Mesendoderm (in vitro differentiated cells): ENCODE results near the gene STAB1. TPM values are rescaled to one million over a fixed set of nuclear protein-coding genes. Genes with fewer than 3 reads are reported as not detected.

Experiments
- DNase-seq: peaks from one replicate; pipeline ENCODE4 v3.0.0; 2013
- H2AK5ac ChIP-seq: 2 replicates; pipeline ENCODE4 v1.6.1; 2013; ENCODE audit warnings: low read length, inconsistent platforms
- H2BK120ac ChIP-seq: 2 replicates; pipeline ENCODE4 v1.6.1; 2013; ENCODE audit warnings: low read depth, mild to moderate bottlenecking, low read length, moderate library complexity, mixed read lengths
- H2BK15ac ChIP-seq: replicated peaks from 2 replicates; pipeline ENCODE4 v1.6.1; 2013; ENCODE audit warnings: low read depth, mild to moderate bottlenecking, moderate library complexity
- H2BK5ac ChIP-seq: 2 replicates; pipeline ENCODE4 v1.6.1; 2013; ENCODE audit warnings: low read length, inconsistent platforms
- H3K18ac ChIP-seq: 2 replicates; pipeline ENCODE4 v1.6.1; 2013; ENCODE audit warnings: mild to moderate bottlenecking, low read length, mixed read lengths
- H3K23ac ChIP-seq: one replicate; pipeline ENCODE4 v1.6.1; 2013; ENCODE audit warnings: low read length
- H3K27ac ChIP-seq: 2 replicates; pipeline ENCODE4 v1.5.1; 2013; ENCODE audit warnings: low read depth, mild to moderate bottlenecking, inconsistent platforms, low read length, moderate library complexity
- H3K27me3 ChIP-seq: 2 replicates; pipeline ENCODE4 v1.6.1; 2013; ENCODE audit warnings: low read length, control low read depth, mild to moderate bottlenecking, inconsistent platforms; ENCODE audit not compliant: insufficient read depth, poor library complexity
- H3K36me3 ChIP-seq: 2 replicates; pipeline ENCODE4 v1.6.1; 2013; ENCODE audit warnings: low read length, inconsistent platforms; ENCODE audit not compliant: control insufficient read depth, insufficient read depth
- H3K4ac ChIP-seq: one replicate; pipeline ENCODE4 v1.6.1; 2013; ENCODE audit warnings: low read depth, mild to moderate bottlenecking, low read length, moderate library complexity
- H3K4me1 ChIP-seq: 2 replicates; pipeline ENCODE4 v1.6.1; 2013; ENCODE audit warnings: low read depth, low read length, inconsistent platforms; ENCODE audit not compliant: control insufficient read depth
- H3K4me2 ChIP-seq: 2 replicates; pipeline ENCODE4 v1.6.1; 2013; ENCODE audit warnings: low read length
- H3K4me3 ChIP-seq: 2 replicates; pipeline ENCODE4 v1.5.1; 2013; ENCODE audit warnings: mild to moderate bottlenecking, low read length
- H3K56ac ChIP-seq: one replicate; pipeline ENCODE4 v1.6.1; 2013; ENCODE audit warnings: low read length
- H3K79me1 ChIP-seq: 2 replicates; pipeline ENCODE4 v1.6.1; 2013; ENCODE audit warnings: low read length, inconsistent platforms
- H3K79me2 ChIP-seq: 2 replicates; pipeline ENCODE4 v1.6.1; 2013; ENCODE audit warnings: mild to moderate bottlenecking, low read length; ENCODE audit not compliant: control insufficient read depth, insufficient read depth
- H3K9ac ChIP-seq: 2 replicates; pipeline ENCODE4 v1.6.1; 2013; ENCODE audit warnings: low read length, inconsistent platforms
- H4K5ac ChIP-seq: one replicate; pipeline ENCODE4 v1.6.1; 2013; ENCODE audit warnings: low read length
- H4K8ac ChIP-seq: one replicate; pipeline ENCODE4 v1.6.1; 2013; ENCODE audit warnings: low read depth, mild to moderate bottlenecking, control low read depth, low read length, moderate library complexity
- WGBS: extraction: QIAGEN DNeasy Blood & Tissue Kit; methylation state at CpG from one replicate; pipeline ENCODE4 v1.1.7; 2013; ENCODE audit warnings: low lambda C conversion rate, missing lambda C conversion rate; ENCODE audit not compliant: insufficient coverage; ENCODE audit errors: extremely low coverage; 5-methylcytosine and 5-hydroxymethylcytosine counted together
- polyA plus RNA-seq, 2 experiments: library from polyadenylated mRNA; stranded (reverse); fragments of 200-250 nt; gene quantifications; one replicate each; pipeline ENCODE4 v1.2.3, GENCODE V29; 2013

The STAB1 gene, protein sequence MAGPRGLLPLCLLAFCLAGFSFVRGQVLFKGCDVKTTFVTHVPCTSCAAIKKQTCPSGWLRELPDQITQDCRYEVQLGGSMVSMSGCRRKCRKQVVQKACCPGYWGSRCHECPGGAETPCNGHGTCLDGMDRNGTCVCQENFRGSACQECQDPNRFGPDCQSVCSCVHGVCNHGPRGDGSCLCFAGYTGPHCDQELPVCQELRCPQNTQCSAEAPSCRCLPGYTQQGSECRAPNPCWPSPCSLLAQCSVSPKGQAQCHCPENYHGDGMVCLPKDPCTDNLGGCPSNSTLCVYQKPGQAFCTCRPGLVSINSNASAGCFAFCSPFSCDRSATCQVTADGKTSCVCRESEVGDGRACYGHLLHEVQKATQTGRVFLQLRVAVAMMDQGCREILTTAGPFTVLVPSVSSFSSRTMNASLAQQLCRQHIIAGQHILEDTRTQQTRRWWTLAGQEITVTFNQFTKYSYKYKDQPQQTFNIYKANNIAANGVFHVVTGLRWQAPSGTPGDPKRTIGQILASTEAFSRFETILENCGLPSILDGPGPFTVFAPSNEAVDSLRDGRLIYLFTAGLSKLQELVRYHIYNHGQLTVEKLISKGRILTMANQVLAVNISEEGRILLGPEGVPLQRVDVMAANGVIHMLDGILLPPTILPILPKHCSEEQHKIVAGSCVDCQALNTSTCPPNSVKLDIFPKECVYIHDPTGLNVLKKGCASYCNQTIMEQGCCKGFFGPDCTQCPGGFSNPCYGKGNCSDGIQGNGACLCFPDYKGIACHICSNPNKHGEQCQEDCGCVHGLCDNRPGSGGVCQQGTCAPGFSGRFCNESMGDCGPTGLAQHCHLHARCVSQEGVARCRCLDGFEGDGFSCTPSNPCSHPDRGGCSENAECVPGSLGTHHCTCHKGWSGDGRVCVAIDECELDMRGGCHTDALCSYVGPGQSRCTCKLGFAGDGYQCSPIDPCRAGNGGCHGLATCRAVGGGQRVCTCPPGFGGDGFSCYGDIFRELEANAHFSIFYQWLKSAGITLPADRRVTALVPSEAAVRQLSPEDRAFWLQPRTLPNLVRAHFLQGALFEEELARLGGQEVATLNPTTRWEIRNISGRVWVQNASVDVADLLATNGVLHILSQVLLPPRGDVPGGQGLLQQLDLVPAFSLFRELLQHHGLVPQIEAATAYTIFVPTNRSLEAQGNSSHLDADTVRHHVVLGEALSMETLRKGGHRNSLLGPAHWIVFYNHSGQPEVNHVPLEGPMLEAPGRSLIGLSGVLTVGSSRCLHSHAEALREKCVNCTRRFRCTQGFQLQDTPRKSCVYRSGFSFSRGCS (N-terminal part only)
- 0.21 TPM for polyA plus RNA-seq (2013, experiment 1 of 2)
- polyA plus RNA-seq (2013, experiment 2 of 2), result 0.32 TPM

GRCh38 chr3:52494886-52495495, at the start of gene STAB1:
Gene STAB1, plus strand, starts transcription at chr3:52495338. Its CDS starts 76 bp downstream, at chr3:52495414.
- H4K8ac ChIP-seq, result no peak within 1 kb of the TSS
- H3K56ac ChIP-seq, result no peak within 1 kb of the TSS
- H2BK5ac ChIP-seq, result no peak within 1 kb of the TSS
- no peaks in the 10 kb centered on the region for H3K79me1 ChIP-seq
- H3K18ac ChIP-seq, result no peak within 1 kb of the TSS
- H3K9ac ChIP-seq, result no peak within 1 kb of the TSS
- no peak within 1 kb of the TSS for H3K27ac ChIP-seq
- H3K4me1 ChIP-seq, result no peaks in the 10 kb centered on the region
- no peaks in the 10 kb centered on the region for H3K27me3 ChIP-seq
- no peak within 1 kb of the TSS for H3K4me2 ChIP-seq
- no peak within 1 kb of the TSS for H4K5ac ChIP-seq
- H2BK120ac ChIP-seq, result no peak within 1 kb of the TSS
- no peaks in the 10 kb centered on the region for H3K79me2 ChIP-seq
- no peak within 1 kb of the TSS for H2AK5ac ChIP-seq
- no peak for DNase-seq
- H3K36me3 ChIP-seq, result peaks cover 3% of the 10 kb centered on the region
- no peak within 1 kb of the TSS for H3K4me3 ChIP-seq
- H3K4ac ChIP-seq, result no peak within 1 kb of the TSS
- no peak within 1 kb of the TSS for H3K23ac ChIP-seq
- no peak within 1 kb of the TSS for H2BK15ac ChIP-seq
- no CpG with 5 or more reads among the region's 25 CpGs for WGBS

- no peak overlapping the region for H2BK120ac ChIP-seq
- no peak overlapping the region for H2AK5ac ChIP-seq
- DNase-seq, result no peak
- no peaks in the 10 kb centered on the region for H3K79me2 ChIP-seq
- H3K4me1 ChIP-seq, result no peaks in the 10 kb centered on the region
- no peak overlapping the region for H4K8ac ChIP-seq
- no peak overlapping the region for H4K5ac ChIP-seq
- no peak overlapping the region for H2BK15ac ChIP-seq
- no peak overlapping the region for H3K27ac ChIP-seq
- H2BK5ac ChIP-seq, result no peak overlapping the region
- H3K9ac ChIP-seq, result no peak overlapping the region
- no peak overlapping the region for H3K4me2 ChIP-seq
- no peaks in the 10 kb centered on the region for H3K27me3 ChIP-seq
- no peak overlapping the region for H3K18ac ChIP-seq
- no CpG with 5 or more reads among the region's 4 CpGs for WGBS
- H3K79me1 ChIP-seq, result no peaks in the 10 kb centered on the region
- no peak overlapping the region for H3K23ac ChIP-seq
- no peak overlapping the region for H3K4me3 ChIP-seq
- no peak overlapping the region for H3K4ac ChIP-seq
- H3K56ac ChIP-seq, result no peak overlapping the region
- H3K36me3 ChIP-seq, result no peaks in the 10 kb centered on the region
These were observed 49.1 kb upstream of the STAB1 start for GRCh38 chr3:52446042-52446441.

DNA sequence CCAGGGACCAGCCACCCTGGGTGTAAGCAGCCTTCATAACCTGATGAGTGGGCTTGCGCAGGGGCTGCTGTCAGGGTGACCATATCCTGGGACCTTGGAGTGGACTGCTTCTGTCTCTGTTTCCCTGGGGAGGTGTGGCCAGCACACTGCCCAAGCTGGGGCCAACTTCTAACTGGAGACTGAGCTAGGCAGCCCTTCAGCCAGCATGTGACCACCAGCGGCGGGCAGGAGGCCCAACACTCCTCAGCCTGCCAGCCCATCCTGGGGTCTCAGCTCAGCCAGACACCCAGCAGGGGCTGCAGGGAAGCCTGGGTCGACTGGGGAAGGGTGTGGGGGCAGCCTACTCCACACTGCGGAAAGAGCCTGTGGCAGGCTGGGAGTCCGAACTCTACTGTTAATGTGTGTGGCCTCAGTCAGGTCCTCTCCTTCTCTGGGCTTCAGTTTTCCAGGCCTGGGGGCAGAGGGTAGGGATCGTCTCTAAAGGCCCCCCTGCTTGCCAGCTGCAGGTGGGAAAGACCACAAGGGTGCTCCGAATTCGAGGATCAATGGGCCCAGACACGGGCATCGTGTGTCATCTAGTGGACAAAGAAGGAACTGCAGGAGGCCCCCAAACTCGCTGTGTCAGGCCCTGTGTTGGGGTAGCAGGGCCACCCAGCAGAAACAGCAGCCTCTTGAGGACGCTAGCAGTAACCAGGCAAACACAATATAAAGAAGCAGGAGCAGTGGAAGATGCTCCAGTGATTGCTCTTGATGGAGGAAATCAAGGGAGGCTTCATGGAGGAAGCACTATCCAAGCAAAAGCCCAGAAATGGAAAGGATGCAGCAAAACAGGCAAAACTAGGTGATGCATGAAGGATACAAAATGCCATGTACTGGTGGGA, 48.3 kb upstream of the STAB1 start:
- Histone ChIP-seq H3K9ac (no peak overlapping the region), H3K23ac (no peak overlapping the region), H3K4me1 (no peaks in the 10 kb centered on the region), H3K4ac (no peak overlapping the region), H2AK5ac (no peak overlapping the region), H2BK5ac (no peak overlapping the region), H3K4me2 (no peak overlapping the region), H3K27ac (no peak overlapping the region), H3K18ac (no peak overlapping the region), H3K36me3 (no peaks in the 10 kb centered on the region), H3K56ac (no peak overlapping the region), H3K4me3 (no peak overlapping the region), H3K27me3 (no peaks in the 10 kb centered on the region), H2BK120ac (no peak overlapping the region), H4K8ac (no peak overlapping the region), H2BK15ac (no peak overlapping the region), H3K79me2 (no peaks in the 10 kb centered on the region), H3K79me1 (no peaks in the 10 kb centered on the region), H4K5ac (no peak overlapping the region)
- WGBS, result no CpG with 5 or more reads among the region's 13 CpGs
- peak; percentile 87 for DNase-seq

DNA sequence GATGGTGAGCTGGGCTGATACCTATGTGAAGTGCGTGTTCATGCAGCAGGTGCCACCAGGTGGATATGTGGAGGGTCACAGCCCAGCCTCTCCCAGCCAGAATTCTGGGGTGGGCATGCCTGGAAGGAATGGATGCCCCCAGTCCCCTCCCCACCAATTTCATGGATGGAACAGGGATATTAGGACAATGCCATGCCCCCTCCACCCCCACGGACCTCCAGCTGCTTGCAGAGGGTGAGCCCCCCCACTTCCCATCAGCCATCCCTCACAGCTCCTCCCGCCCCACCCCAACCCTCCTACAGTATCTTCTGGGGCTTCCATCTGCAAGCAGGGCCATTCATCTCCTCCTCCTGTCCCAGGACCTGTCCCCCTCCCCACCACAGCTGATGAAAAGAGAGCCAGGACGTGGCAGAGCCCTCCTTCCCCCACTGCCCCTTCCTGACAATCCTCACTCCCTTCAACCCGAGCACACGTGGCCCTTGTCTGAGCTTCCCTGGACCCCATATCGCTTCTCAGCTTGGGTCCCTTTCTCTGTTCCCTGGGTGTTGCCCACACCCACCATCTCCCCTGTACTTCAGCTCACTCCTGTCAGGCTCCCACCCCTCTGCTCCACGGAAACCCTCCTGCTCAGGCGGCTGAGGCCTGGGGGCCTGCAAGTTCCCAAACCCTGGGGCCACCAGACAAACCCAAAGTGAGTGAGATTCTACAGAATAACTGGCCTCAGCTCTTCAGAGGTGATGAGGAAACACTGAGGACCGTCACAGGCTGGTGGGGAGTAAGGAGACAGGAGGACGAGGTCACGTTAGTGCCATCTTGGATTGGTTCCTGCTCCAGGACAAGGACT, 47.4 kb upstream of the STAB1 start:
- H3K27me3 ChIP-seq, result no peaks in the 10 kb centered on the region
- H3K4me1 ChIP-seq, result peaks cover 2% of the 10 kb centered on the region
- no peak overlapping the region for H2BK15ac ChIP-seq
- no peak overlapping the region for H2BK120ac ChIP-seq
- H4K5ac ChIP-seq, result no peak overlapping the region
- H2BK5ac ChIP-seq, result no peak overlapping the region
- H3K4me2 ChIP-seq, result no peak overlapping the region
- H3K23ac ChIP-seq, result no peak overlapping the region
- no peak overlapping the region for H3K9ac ChIP-seq
- H3K36me3 ChIP-seq, result no peaks in the 10 kb centered on the region
- H3K4me3 ChIP-seq, result no peak overlapping the region
- H3K56ac ChIP-seq, result no peak overlapping the region
- no CpG with 5 or more reads among the region's 12 CpGs for WGBS
- H2AK5ac ChIP-seq, result no peak overlapping the region
- no peak for DNase-seq
- no peaks in the 10 kb centered on the region for H3K79me2 ChIP-seq
- H4K8ac ChIP-seq, result no peak overlapping the region
- no peak overlapping the region for H3K18ac ChIP-seq
- H3K4ac ChIP-seq, result no peak overlapping the region
- H3K79me1 ChIP-seq, result no peaks in the 10 kb centered on the region
- H3K27ac ChIP-seq, result no peak overlapping the region
